CD14-positive monocyte (primary cell): ENCODE measurements around the gene SDR39U1. TPM values are rescaled to one million over a fixed set of nuclear protein-coding genes. Genes with fewer than 3 reads are reported as not detected.
A peak's percentile ranks its signal among the peaks of the same experiment; 100 is the strongest.

Experiments
- DNase-seq, 3 donors: peaks; one replicate each; pipeline ENCODE4 v3.0.0-alpha.2; 2011 to 2022
- H2AFZ ChIP-seq: 2 replicates; pipeline ENCODE4 v1.6.0; 2012; ENCODE audit warnings: mild to moderate bottlenecking, low read depth, low read length, inconsistent platforms; ENCODE audit not compliant: insufficient read depth, poor library complexity, severe bottlenecking
- H3K27ac ChIP-seq, 2 donors: 1 replicate in 1 of 2; 2 replicates in 1 of 2; pipeline ENCODE4 v1.5.1; 2012 to 2013; ENCODE audit warnings: low read length in 2 of 2, control low read depth in 1 of 2, inconsistent platforms in 1 of 2, low read depth in 1 of 2, mild to moderate bottlenecking in 1 of 2
- H3K27me3 ChIP-seq, 2 donors: one replicate each; pipeline versions ENCODE4 v1.6.0 to v1.6.1; 2011 to 2013; ENCODE audit warnings: low read length in 2 of 2; ENCODE audit not compliant: control insufficient read depth in 2 of 2, insufficient read depth in 2 of 2
- H3K36me3 ChIP-seq, 2 donors: replicated peaks in 1 of 2; 1 replicate in 1 of 2; 2 replicates in 1 of 2; pipeline versions ENCODE4 v1.5.1 to v1.6.1; 2012 to 2013; ENCODE audit warnings: low read length in 2 of 2, control low read depth in 1 of 2, inconsistent platforms in 1 of 2, mild to moderate bottlenecking in 1 of 2; ENCODE audit not compliant: insufficient read depth in 2 of 2, control insufficient read depth in 1 of 2
- H3K4me1 ChIP-seq, 2 donors: 1 replicate in 1 of 2; 2 replicates in 1 of 2; pipeline versions ENCODE4 v1.5.1 to v1.6.1; 2012 to 2013; ENCODE audit warnings: low read length in 2 of 2, control low read depth in 1 of 2, inconsistent platforms in 1 of 2, mild to moderate bottlenecking in 1 of 2, moderate library complexity in 1 of 2; ENCODE audit not compliant: insufficient read depth in 2 of 2, control insufficient read depth in 1 of 2
- H3K4me2 ChIP-seq: replicated peaks from 2 replicates; pipeline ENCODE3; 2012; ENCODE audit warnings: low read length, moderate library complexity, mild to moderate bottlenecking; ENCODE audit not compliant: poor library complexity, severe bottlenecking; ENCODE audit errors: extremely low read depth
- H3K4me3 ChIP-seq, 3 experiments: fragments of 200-600 bp in 1 of 3; sonication (generic) in 1 of 3; replicated peaks in 1 of 3; 1 replicate in 2 of 3; 2 replicates in 1 of 3; pipeline ENCODE4 v1.5.1; 2011 to 2013; ENCODE audit warnings: low read length in 3 of 3, mild to moderate bottlenecking in 3 of 3, control low read depth in 2 of 3, low read depth in 2 of 3, inconsistent platforms in 1 of 3, moderate library complexity in 1 of 3
- H3K79me2 ChIP-seq: 2 replicates; pipeline ENCODE4 v1.6.0; 2012; ENCODE audit warnings: mild to moderate bottlenecking, control low read depth, inconsistent platforms, low read length, moderate library complexity; ENCODE audit not compliant: insufficient read depth
- H3K9ac ChIP-seq: 2 replicates; pipeline ENCODE4 v1.6.0; 2017; ENCODE audit warnings: low read length, mild to moderate bottlenecking; ENCODE audit not compliant: insufficient read depth, poor library complexity, severe bottlenecking
- H3K9me3 ChIP-seq, 2 donors: replicated peaks in 1 of 2; 1 replicate in 1 of 2; 2 replicates in 1 of 2; pipeline versions ENCODE4 v1.5.1 to v1.6.1; 2012 to 2013; ENCODE audit warnings: low read length in 2 of 2, control low read depth in 1 of 2; ENCODE audit not compliant: control insufficient read depth in 1 of 2, insufficient read depth in 1 of 2
- H4K20me1 ChIP-seq: 2 replicates; pipeline ENCODE4 v1.6.0; 2012; ENCODE audit warnings: mild to moderate bottlenecking, low read length, control low read depth, moderate library complexity; ENCODE audit not compliant: insufficient read depth
- H3K27ac Mint-ChIP-seq, 7 donors: one replicate each; pipeline ENCODE4 v1.8.0; 2020; ENCODE audit warnings: mild to moderate bottlenecking in 7 of 7, mixed read lengths in 7 of 7, moderate library complexity in 6 of 7, inconsistent platforms in 2 of 7
- H3K27me3 Mint-ChIP-seq, 3 donors: one replicate each; pipeline ENCODE4 v1.8.0; 2021 to 2022; ENCODE audit warnings: low read depth in 3 of 3, mild to moderate bottlenecking in 3 of 3, mixed read lengths in 3 of 3, moderate library complexity in 3 of 3, inconsistent platforms in 1 of 3
- H3K36me3 Mint-ChIP-seq, 2 donors: one replicate each; pipeline ENCODE4 v1.8.0; 2020; ENCODE audit warnings: mixed read lengths in 2 of 2, inconsistent platforms in 1 of 2, mild to moderate bottlenecking in 1 of 2
- H3K4me1 Mint-ChIP-seq: one replicate; pipeline ENCODE4 v1.8.0; 2020; ENCODE audit warnings: mild to moderate bottlenecking, mixed read lengths
- H3K4me3 Mint-ChIP-seq, 2 donors: one replicate each; pipeline ENCODE4 v1.8.0; 2020; ENCODE audit warnings: mild to moderate bottlenecking in 2 of 2, mixed read lengths in 2 of 2, moderate library complexity in 1 of 2
- H3K9me3 Mint-ChIP-seq, 7 donors: one replicate each; pipeline ENCODE4 v1.8.0; 2020 to 2022; ENCODE audit warnings: mixed read lengths in 7 of 7, mild to moderate bottlenecking in 6 of 7, moderate library complexity in 6 of 7, inconsistent platforms in 2 of 7
- WGBS: methylation state at CpG from one replicate; pipeline ENCODE4 v1.1.5; 2013; ENCODE audit warnings: missing lambda C conversion rate; ENCODE audit not compliant: insufficient coverage; 5-methylcytosine and 5-hydroxymethylcytosine counted together
- intact Hi-C, 2 donors: fragments of 100-400 bp; cut with micrococcal nuclease; formaldehyde crosslinking; loops; one replicate each; pipeline versions ENCODE4 v1.15.0 to v1.15.1; 2023
- polyA plus RNA-seq, 3 donors: library from polyadenylated mRNA; depleted of rRNA in 1 of 3; unstranded in 2 of 3; stranded (reverse) in 1 of 3; fragments of 300-500 nt in 2 of 3; fragments of >200 nt in 1 of 3; fragmentation: Illumina TruSeq in 2 of 3; gene quantifications; 1 replicate in 2 of 3; 2 replicates in 1 of 3; pipeline ENCODE4 v1.2.3, GENCODE V29; 2012 to 2021
- TF ChIP-seq, protein P1 (sequence below): fragments of 200-600 bp; IDR thresholded peaks from one replicate; pipeline ENCODE4 v1.8.0; 2022; ENCODE audit warnings: antibody characterized with exemption, mild to moderate bottlenecking

SDR39U1 gene
- polyA plus RNA-seq, 3 donors: 37.3 to 110 (median 39.2) TPM

DNA sequence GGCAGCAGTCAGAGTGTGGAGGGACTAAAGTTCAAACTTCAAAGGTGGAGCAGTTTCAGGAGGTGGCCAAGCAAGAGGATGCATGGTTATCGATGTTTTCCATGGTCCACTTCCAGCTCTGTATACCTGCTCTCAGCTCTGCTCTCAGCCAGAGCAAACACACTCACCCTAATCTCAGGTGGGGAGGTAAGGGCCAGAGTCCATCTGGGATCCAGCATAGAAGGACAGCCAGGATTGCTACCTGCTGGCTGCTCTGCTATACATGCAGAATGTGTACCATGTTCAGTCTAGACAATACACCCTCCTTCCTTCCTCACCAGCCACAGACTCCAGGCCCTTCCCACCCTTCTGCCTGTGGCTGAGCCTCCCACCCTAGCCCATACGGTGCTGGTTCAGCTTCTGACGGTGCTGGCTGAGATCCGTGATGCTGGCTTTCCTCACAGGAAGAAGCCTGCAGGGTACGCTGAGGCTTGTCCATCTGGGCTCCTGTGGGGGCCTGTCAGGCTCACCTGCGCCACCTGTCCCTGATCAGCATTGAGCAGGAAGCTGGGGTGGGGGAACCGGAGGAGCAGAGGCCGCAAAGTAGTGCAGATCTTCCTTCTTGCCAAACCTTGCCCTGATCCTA lies 15.6 kb downstream of the SDR39U1 start:
- intact Hi-C loops: no loop called here
- H3K36me3 ChIP-seq: peaks cover 2% of the 10 kb centered on the region in 2 donors
- H3K27me3 ChIP-seq: no peaks in the 10 kb centered on the region
- H3K79me2 ChIP-seq: peaks cover 21% of the 10 kb centered on the region
- peaks cover 31% of the 10 kb centered on the region for H3K4me1 Mint-ChIP-seq
- TF ChIP-seq, protein P1, sequence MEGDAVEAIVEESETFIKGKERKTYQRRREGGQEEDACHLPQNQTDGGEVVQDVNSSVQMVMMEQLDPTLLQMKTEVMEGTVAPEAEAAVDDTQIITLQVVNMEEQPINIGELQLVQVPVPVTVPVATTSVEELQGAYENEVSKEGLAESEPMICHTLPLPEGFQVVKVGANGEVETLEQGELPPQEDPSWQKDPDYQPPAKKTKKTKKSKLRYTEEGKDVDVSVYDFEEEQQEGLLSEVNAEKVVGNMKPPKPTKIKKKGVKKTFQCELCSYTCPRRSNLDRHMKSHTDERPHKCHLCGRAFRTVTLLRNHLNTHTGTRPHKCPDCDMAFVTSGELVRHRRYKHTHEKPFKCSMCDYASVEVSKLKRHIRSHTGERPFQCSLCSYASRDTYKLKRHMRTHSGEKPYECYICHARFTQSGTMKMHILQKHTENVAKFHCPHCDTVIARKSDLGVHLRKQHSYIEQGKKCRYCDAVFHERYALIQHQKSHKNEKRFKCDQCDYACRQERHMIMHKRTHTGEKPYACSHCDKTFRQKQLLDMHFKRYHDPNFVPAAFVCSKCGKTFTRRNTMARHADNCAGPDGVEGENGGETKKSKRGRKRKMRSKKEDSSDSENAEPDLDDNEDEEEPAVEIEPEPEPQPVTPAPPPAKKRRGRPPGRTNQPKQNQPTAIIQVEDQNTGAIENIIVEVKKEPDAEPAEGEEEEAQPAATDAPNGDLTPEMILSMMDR: no peak
- no peak for DNase-seq
- no peaks in the 10 kb centered on the region for H3K9me3 ChIP-seq
- peaks cover 6 to 11% of the 10 kb centered on the region in 2 donors for H3K36me3 Mint-ChIP-seq
- H3K9ac ChIP-seq: no peak overlapping the region
- H3K4me3 ChIP-seq: no peak overlapping the region
- H3K4me2 ChIP-seq: no peak overlapping the region
- H4K20me1 ChIP-seq: peaks cover 17% of the 10 kb centered on the region
- H3K4me1 ChIP-seq: peaks cover 31 to 46% of the 10 kb centered on the region in 2 donors
- no peak overlapping the region for H2AFZ ChIP-seq
- WGBS: 0% methylated on average over 2 of the region's 8 CpGs
- H3K4me3 Mint-ChIP-seq: no peak overlapping the region
- peaks cover 5 to 9% (median 9%) of the 10 kb centered on the region in 3 donors for H3K27me3 Mint-ChIP-seq
- no peaks in the 10 kb centered on the region for H3K9me3 Mint-ChIP-seq
- H3K27ac Mint-ChIP-seq: peak overlapping the region in 1 of 7 donors; percentile 18
- H3K27ac ChIP-seq: no peak overlapping the region

DNA sequence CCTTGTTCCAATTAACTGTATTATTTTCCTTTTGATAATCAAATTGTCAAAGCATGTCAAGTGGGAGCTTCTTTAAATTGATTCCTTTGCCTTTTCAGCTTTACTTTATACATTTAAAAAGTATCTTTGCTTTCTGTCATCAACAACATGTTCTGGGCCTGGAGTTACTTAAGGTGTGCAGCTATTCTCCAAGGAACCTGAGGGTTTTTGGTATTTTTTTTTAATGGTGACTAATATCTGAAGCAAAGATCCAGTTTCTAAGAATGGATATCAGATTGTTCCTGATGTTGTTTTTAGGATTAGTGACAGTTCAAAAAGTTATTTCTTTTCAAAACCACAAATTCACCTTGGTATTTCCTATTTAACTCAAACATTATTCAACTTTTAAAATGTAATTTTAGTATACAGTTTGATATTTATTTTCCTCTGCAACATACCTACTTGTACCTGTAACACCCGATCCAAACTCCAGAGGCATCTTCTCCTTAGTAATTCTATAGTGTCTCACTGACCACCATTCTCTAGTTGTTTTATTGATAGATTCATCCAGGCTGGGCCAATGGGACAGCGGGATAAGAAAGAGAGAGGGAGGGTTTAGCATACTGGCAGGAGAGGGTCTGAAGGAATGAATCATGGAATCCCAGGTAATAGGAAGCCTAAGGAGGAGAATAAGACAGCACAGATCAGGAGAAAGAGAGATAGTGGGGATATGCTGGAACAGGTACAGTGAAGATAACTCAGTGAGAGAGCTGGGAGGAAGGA lies 16.2 kb downstream of the SDR39U1 start:
- Histone ChIP-seq H3K27ac (no peak overlapping the region), H4K20me1 (peaks cover 10% of the 10 kb centered on the region), H3K4me1 (peaks cover 24 to 39% of the 10 kb centered on the region in 2 donors), H3K4me3 (no peak overlapping the region), H2AFZ (no peak overlapping the region), H3K9me3 (no peaks in the 10 kb centered on the region), H3K79me2 (peaks cover 14% of the 10 kb centered on the region), H3K27me3 (no peaks in the 10 kb centered on the region), H3K36me3 (peaks cover 0 to 2% of the 10 kb centered on the region in 2 donors), H3K9ac (no peak overlapping the region), H3K4me2 (no peak overlapping the region)
- TF ChIP-seq, protein P1: no peak
- DNase-seq: no peak
- Mint-ChIP-seq H3K36me3 (peaks cover under 1 to 4% of the 10 kb centered on the region in 2 donors), H3K27me3 (peaks cover 5 to 9% (median 9%) of the 10 kb centered on the region in 3 donors), H3K4me3 (no peak overlapping the region), H3K4me1 (peaks cover 24% of the 10 kb centered on the region), H3K9me3 (no peaks in the 10 kb centered on the region), H3K27ac (no peak overlapping the region)
- WGBS: 92% methylated on average over 1 of the region's 2 CpGs
- intact Hi-C loops: no loop called here
